RPMI8226 (cell line): Measurements from ENCODE around the gene CRIM1.

Experiments
- DNase-seq: peaks from one replicate; pipeline ENCODE4 v3.0.0-alpha.2; 2015

CRIM1 gene

GRCh38 chr2:36561237-36561944 lies 205.8 kb downstream of the CRIM1 start:
- DNase-seq, result no peak

- DNase-seq, result no peak
Measured at GRCh38 chr2:36562240-36562639, 206.7 kb downstream of the CRIM1 start.

- DNase-seq, result no peak
Measured at GRCh38 chr2:36562973-36563532, 207.5 kb downstream of the CRIM1 start.

- DNase-seq, result no peak
Measured at GRCh38 chr2:36564377-36564930, 208.9 kb downstream of the CRIM1 start.

- no peak for DNase-seq
Measured at GRCh38 chr2:36565712-36566111, 210.1 kb downstream of the CRIM1 start.

GRCh38 chr2:36566887-36567286 lies 211.3 kb downstream of the CRIM1 start:
- DNase-seq, result no peak

- DNase-seq, result no peak
Measured at GRCh38 chr2:36567711-36568408, 212.3 kb downstream of the CRIM1 start.

- no peak for DNase-seq
Measured at GRCh38 chr2:36568516-36569246, 213.1 kb downstream of the CRIM1 start.

- no peak for DNase-seq
Measured at GRCh38 chr2:36569267-36569856, 213.8 kb downstream of the CRIM1 start.

- no peak for DNase-seq
Measured at GRCh38 chr2:36570416-36570815, 214.8 kb downstream of the CRIM1 start.

GRCh38 chr2:36572054-36572718 lies 216.6 kb downstream of the CRIM1 start:
- no peak for DNase-seq

GRCh38 chr2:36572719-36573059 lies 217.1 kb downstream of the CRIM1 start:
- no peak for DNase-seq

- no peak for DNase-seq
Measured at GRCh38 chr2:36573165-36573564, 217.6 kb downstream of the CRIM1 start.

GRCh38 chr2:36574560-36574959 lies 219.0 kb downstream of the CRIM1 start:
- no peak for DNase-seq

- no peak for DNase-seq
Measured at GRCh38 chr2:36577884-36578283, 222.3 kb downstream of the CRIM1 start.

GRCh38 chr2:36578343-36579296 lies 223.0 kb downstream of the CRIM1 start:
- no peak for DNase-seq

- DNase-seq, result no peak
Measured at GRCh38 chr2:36579297-36579664, 223.7 kb downstream of the CRIM1 start.

- no peak for DNase-seq
Measured at GRCh38 chr2:36582538-36582937, 227.0 kb downstream of the CRIM1 start.

- DNase-seq, result no peak
Measured at GRCh38 chr2:36582951-36583350, 227.4 kb downstream of the CRIM1 start.

GRCh38 chr2:36584148-36584794 lies 228.7 kb downstream of the CRIM1 start:
- no peak for DNase-seq

GRCh38 chr2:36586672-36587071 lies 231.1 kb downstream of the CRIM1 start:
- no peak for DNase-seq
